Uterus (tissue), 4 donors: ENCODE data around the gene CFAP119. TPM values are rescaled to one million over a fixed set of nuclear protein-coding genes. Genes with fewer than 3 reads are reported as not detected.

Source experiments
- DNase-seq, 2 donors: peaks; one replicate each; pipeline ENCODE4 v3.0.0-alpha.2; 2019 to 2020
- H3K27ac ChIP-seq, 2 donors: fragments of 200-600 bp; sonication (generic); 1 replicate in 1 of 2; 2 replicates in 1 of 2; pipeline ENCODE4 v1.5.1; 2016 to 2018
- H3K27me3 ChIP-seq, 2 donors: fragments of 200-600 bp; sonication (generic); one replicate each; pipeline ENCODE4 v1.5.1; 2018 to 2019; ENCODE audit warnings: control low read depth in 1 of 2
- H3K36me3 ChIP-seq, 2 donors: fragments of 200-600 bp; sonication (generic); one replicate each; pipeline ENCODE4 v1.5.1; 2019; ENCODE audit warnings: control low read depth in 1 of 2
- H3K4me1 ChIP-seq, 2 donors: fragments of 200-600 bp; sonication (generic); one replicate each; pipeline ENCODE4 v1.5.1; 2018 to 2019; ENCODE audit warnings: control low read depth in 1 of 2
- H3K4me3 ChIP-seq, 2 donors: fragments of 200-600 bp; sonication (generic); 1 replicate in 1 of 2; 2 replicates in 1 of 2; pipeline ENCODE4 v1.5.1; 2018 to 2019; ENCODE audit warnings: mild to moderate bottlenecking in 1 of 2
- H3K9me3 ChIP-seq, 2 donors: fragments of 200-600 bp; sonication (generic); one replicate each; pipeline ENCODE4 v1.5.1; 2019; ENCODE audit warnings: control low read depth in 1 of 2
- POLR2A ChIP-seq, 2 donors: fragments of 450-650 bp; IDR thresholded peaks; one replicate each; pipeline ENCODE4 v1.6.1; 2016; ENCODE audit warnings: antibody characterized with exemption in 2 of 2, mild to moderate bottlenecking in 1 of 2, moderate library complexity in 1 of 2
- intact Hi-C: fragments of 100-400 bp; cut with DNase I; formaldehyde crosslinking; loops from one replicate; pipeline ENCODE4 v1.15.1; 2023; ENCODE audit warnings: low total_unique reads
- total RNA-seq, 4 donors: library from RNA; depleted of rRNA in 3 of 4; stranded (reverse); fragments of >200 nt in 3 of 4; gene quantifications; one replicate each; pipeline versions ENCODE4 v1.1.0 to v1.2.4, GENCODE V29; 2014 to 2023
- TF ChIP-seq, protein P1 (sequence below), 4 experiments: fragments of 200-600 bp in 2 of 4; fragments of 450-650 bp in 2 of 4; sonication (generic) in 2 of 4; IDR thresholded peaks; one replicate each; pipeline ENCODE4 v1.5.1; 2016 to 2019; ENCODE audit warnings: antibody characterized with exemption in 4 of 4, mild to moderate bottlenecking in 2 of 4, moderate library complexity in 1 of 4
- donor health status: DM: yes; HTN: yes; CAD: no.

CFAP119 gene
- total RNA-seq, 4 donors from 2014 or later: 4.1 to 9.1 TPM; not detected in 2

DNA sequence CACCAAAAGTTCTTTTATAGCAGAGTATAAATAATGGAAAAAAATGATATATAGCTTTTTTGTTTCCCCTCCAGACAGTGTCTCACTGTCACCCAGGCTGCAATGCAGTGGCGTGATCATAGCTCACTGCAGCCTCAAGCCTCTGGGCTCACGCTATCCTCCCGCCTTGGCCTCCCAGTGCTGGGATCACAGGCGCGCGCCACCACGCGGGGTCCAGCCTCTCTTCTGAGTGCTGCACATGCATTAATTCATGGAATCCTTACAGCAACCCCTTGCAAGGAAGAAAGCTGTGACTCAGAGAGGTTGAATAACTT, 43.2 kb upstream of the CFAP119 start:
- intact Hi-C loops: no loop called here
- Histone ChIP-seq H3K4me1 (peaks cover 0 to 5% of the 10 kb centered on the region in 2 donors), H3K27ac (peak overlapping the region; percentile 88 to 92), H3K4me3 (peak overlapping the region; percentile 55 to 69), H3K36me3 (no peaks in the 10 kb centered on the region), H3K27me3 (no peaks in the 10 kb centered on the region), H3K9me3 (no peaks in the 10 kb centered on the region)
- DNase-seq: no peak
- TF ChIP-seq, protein P1, sequence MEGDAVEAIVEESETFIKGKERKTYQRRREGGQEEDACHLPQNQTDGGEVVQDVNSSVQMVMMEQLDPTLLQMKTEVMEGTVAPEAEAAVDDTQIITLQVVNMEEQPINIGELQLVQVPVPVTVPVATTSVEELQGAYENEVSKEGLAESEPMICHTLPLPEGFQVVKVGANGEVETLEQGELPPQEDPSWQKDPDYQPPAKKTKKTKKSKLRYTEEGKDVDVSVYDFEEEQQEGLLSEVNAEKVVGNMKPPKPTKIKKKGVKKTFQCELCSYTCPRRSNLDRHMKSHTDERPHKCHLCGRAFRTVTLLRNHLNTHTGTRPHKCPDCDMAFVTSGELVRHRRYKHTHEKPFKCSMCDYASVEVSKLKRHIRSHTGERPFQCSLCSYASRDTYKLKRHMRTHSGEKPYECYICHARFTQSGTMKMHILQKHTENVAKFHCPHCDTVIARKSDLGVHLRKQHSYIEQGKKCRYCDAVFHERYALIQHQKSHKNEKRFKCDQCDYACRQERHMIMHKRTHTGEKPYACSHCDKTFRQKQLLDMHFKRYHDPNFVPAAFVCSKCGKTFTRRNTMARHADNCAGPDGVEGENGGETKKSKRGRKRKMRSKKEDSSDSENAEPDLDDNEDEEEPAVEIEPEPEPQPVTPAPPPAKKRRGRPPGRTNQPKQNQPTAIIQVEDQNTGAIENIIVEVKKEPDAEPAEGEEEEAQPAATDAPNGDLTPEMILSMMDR (IDR thresholded peaks at IDR 0.05): no peak
- no peak for TF ChIP-seq POLR2A (IDR thresholded peaks at IDR 0.05)

DNA sequence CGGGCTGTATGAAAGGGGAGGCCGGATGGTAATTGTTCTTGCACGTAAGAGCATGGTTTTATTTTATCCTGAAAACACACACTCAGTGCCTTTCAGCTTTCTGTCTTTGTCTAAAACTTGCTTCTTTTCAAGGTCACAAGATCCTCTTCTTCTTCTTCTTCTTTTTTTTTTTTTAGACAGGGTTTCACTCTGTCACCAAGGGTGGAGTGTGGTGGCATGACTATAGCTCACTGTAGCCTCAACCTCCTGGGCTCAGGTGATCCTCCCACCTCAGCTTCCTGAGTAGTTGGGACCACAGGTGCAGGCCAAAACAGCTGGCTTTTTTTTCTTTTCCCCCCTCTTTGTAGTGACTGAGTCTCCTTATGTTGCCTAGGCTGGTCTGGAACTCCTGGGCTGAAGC, 41.1 kb upstream of the CFAP119 start:
- Histone ChIP-seq H3K4me1 (peaks cover 0 to 5% of the 10 kb centered on the region in 2 donors), H3K27ac (no peak overlapping the region), H3K4me3 (no peak overlapping the region), H3K27me3 (no peaks in the 10 kb centered on the region), H3K36me3 (no peaks in the 10 kb centered on the region), H3K9me3 (no peaks in the 10 kb centered on the region)
- intact Hi-C loops: no loop called here
- TF ChIP-seq POLR2A (IDR thresholded peaks at IDR 0.05): no peak
- TF ChIP-seq, protein P1 (IDR thresholded peaks at IDR 0.05): no peak
- DNase-seq: no peak

DNA sequence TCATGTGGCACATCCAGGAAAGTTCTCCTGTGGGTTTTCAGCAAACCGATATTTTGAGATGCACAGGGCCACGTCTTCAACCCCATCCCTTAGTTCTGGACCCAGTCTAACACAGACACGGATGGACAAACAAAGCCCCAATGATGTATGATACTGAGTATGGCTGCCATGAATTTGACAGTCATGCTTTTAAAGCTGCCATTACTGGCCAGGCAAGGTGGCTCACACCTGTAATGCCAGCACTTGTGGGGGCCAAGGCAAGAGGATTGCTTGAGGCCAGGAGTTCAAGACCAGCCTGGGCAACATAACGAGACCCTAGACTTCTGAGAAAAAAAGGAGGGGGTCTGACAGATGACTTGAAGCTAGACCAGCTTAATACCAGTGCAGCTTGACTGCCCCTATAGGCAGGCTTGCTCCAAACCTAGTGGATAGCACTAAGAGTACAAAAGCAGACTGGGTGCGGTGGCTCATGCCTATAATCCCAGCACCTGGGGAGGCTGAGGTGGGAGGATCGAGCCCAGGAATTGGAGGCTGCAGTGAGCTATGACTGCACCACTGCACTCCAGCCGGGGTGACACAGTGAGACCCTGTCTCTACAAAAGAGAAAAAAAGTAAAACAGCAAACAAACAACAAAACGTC, 35.9 kb upstream of the CFAP119 start:
- DNase-seq: no peak
- H3K27me3 ChIP-seq: no peaks in the 10 kb centered on the region
- no peak overlapping the region for H3K4me3 ChIP-seq
- H3K36me3 ChIP-seq: no peaks in the 10 kb centered on the region
- H3K4me1 ChIP-seq: no peaks in the 10 kb centered on the region
- no peak overlapping the region for H3K27ac ChIP-seq
- H3K9me3 ChIP-seq: no peaks in the 10 kb centered on the region
- TF ChIP-seq POLR2A (IDR thresholded peaks at IDR 0.05): no peak
- TF ChIP-seq, protein P1 (IDR thresholded peaks at IDR 0.05): no peak
- intact Hi-C loops: no loop called here

DNA sequence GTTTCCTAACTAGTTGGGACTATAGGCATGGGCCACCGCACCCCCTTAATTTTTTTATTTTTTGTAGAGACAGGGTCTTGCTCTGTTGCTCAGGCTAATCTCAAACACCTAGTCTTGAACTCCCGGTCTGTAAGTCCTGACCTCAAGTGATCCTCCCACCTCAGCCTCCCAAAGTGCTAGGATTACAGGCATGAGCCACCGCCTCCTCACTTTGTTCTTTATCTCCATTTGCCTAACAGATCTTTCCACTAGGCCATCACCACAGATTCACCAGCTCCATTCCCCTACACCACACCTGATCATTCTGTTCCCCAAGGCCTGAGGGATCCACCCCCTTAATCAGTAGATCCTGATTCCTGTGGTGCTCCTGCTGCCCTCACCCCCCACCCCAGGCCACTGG, 32.8 kb upstream of the CFAP119 start:
- DNase-seq: no peak
- H3K36me3 ChIP-seq: no peaks in the 10 kb centered on the region
- no peaks in the 10 kb centered on the region for H3K27me3 ChIP-seq
- H3K4me1 ChIP-seq: no peaks in the 10 kb centered on the region
- TF ChIP-seq POLR2A (IDR thresholded peaks at IDR 0.05): no peak
- TF ChIP-seq, protein P1 (IDR thresholded peaks at IDR 0.05): no peak
- no peak overlapping the region for H3K27ac ChIP-seq
- H3K9me3 ChIP-seq: no peaks in the 10 kb centered on the region
- H3K4me3 ChIP-seq: no peak overlapping the region
- intact Hi-C loops: no loop called here

GRCh38 chr16:30793508-30794069, 31.7 kb upstream of the CFAP119 start:
- Histone ChIP-seq H3K4me1 (no peaks in the 10 kb centered on the region), H3K9me3 (no peaks in the 10 kb centered on the region), H3K27ac (no peak overlapping the region), H3K27me3 (no peaks in the 10 kb centered on the region), H3K36me3 (no peaks in the 10 kb centered on the region), H3K4me3 (no peak overlapping the region)
- DNase-seq: no peak
- intact Hi-C loops: no loop called here
- TF ChIP-seq, protein P1 (IDR thresholded peaks at IDR 0.05): no peak
- no peak for TF ChIP-seq POLR2A (IDR thresholded peaks at IDR 0.05)
